SK-N-SH treated with all-trans-retinoic acid at 6 μM for 48 hours (cell line): Measurements from ENCODE around the gene PTPRG.
"Not testable (repeated sequence)": the region's sequence is repeated elsewhere in the genome, so short reads cannot be mapped to it uniquely, and the experiment has no call there.

ENCODE experiments used
- ATAC-seq: fragments of 200-7000 bp; cut with Tn5 transposase; 3 replicates; pipeline ENCODE4 v1.9.1; 2020; ENCODE audit warnings: mild to moderate bottlenecking, moderate library complexity
- ARNTL ChIP-seq: fragments of 450-650 bp; formaldehyde crosslinking; IDR thresholded peaks from 2 replicates; pipeline ENCODE4 v1.5.0; 2020; ENCODE audit warnings: low read depth, mild to moderate bottlenecking, moderate library complexity, borderline replicate concordance
- BACH2 ChIP-seq: fragments of 250-450 bp; sonication (Bioruptor Pico); IDR thresholded peaks from 2 replicates; pipeline ENCODE4 v1.9.0; 2021; ENCODE audit warnings: mild to moderate bottlenecking, borderline replicate concordance
- CREB5 ChIP-seq: fragments of 250-450 bp; sonication (Bioruptor Pico); IDR thresholded peaks from 2 replicates; pipeline ENCODE4 v1.5.1; 2020; ENCODE audit warnings: low read depth, mild to moderate bottlenecking, moderate library complexity
- CSDC2 ChIP-seq: fragments of 250-450 bp; sonication (Bioruptor Pico); IDR thresholded peaks from 2 replicates; pipeline ENCODE4 v1.5.0; 2020; ENCODE audit warnings: mild to moderate bottlenecking, moderate library complexity
- ESRRG ChIP-seq: fragments of 250-450 bp; sonication (Bioruptor Pico); IDR thresholded peaks from 2 replicates; pipeline ENCODE4 v1.6.1; 2021; ENCODE audit warnings: mild to moderate bottlenecking
- GLIS3 ChIP-seq: fragments of 250-450 bp; sonication (Bioruptor Pico); IDR thresholded peaks from 2 replicates; pipeline ENCODE4 v1.5.0; 2020; ENCODE audit warnings: mild to moderate bottlenecking, moderate library complexity
- ISL1 ChIP-seq: fragments of 250-450 bp; sonication (Bioruptor Pico); IDR thresholded peaks from 2 replicates; pipeline ENCODE4 v2.1.2; 2022; ENCODE audit warnings: mild to moderate bottlenecking, moderate library complexity
- OSR1 ChIP-seq: fragments of 250-450 bp; sonication (Bioruptor Pico); IDR thresholded peaks from 2 replicates; pipeline ENCODE4 v1.8.0; 2022; ENCODE audit warnings: moderate library complexity, mild to moderate bottlenecking, inconsistent platforms
- POU6F1 ChIP-seq: fragments of 250-450 bp; sonication (Bioruptor Pico); IDR thresholded peaks from 2 replicates; pipeline ENCODE4 v1.8.0; 2021; ENCODE audit warnings: low read depth, mild to moderate bottlenecking, moderate library complexity, borderline replicate concordance
- PPARA ChIP-seq: fragments of 250-450 bp; sonication (Bioruptor Pico); IDR thresholded peaks from 2 replicates; pipeline ENCODE4 v1.5.0; 2020; ENCODE audit warnings: mild to moderate bottlenecking, borderline replicate concordance
- RARB ChIP-seq: fragments of 250-450 bp; sonication (Bioruptor Pico); IDR thresholded peaks from 2 replicates; pipeline ENCODE4 v1.8.0; 2021; ENCODE audit warnings: mild to moderate bottlenecking, moderate library complexity
- SNAI2 ChIP-seq: fragments of 250-450 bp; sonication (Bioruptor Pico); IDR thresholded peaks from 2 replicates; pipeline ENCODE4 v1.5.0; 2020; ENCODE audit warnings: mild to moderate bottlenecking, moderate library complexity
- TCF4 ChIP-seq: fragments of 250-450 bp; sonication (Bioruptor Pico); IDR thresholded peaks from 2 replicates; pipeline ENCODE4 v1.8.0; 2021; ENCODE audit warnings: mild to moderate bottlenecking, moderate library complexity, borderline replicate concordance
- TSHZ2 ChIP-seq: fragments of 250-450 bp; sonication (Bioruptor Pico); IDR thresholded peaks from 2 replicates; pipeline ENCODE4 v1.5.0; 2020; ENCODE audit warnings: mild to moderate bottlenecking, moderate library complexity
- ZC3H10 ChIP-seq: fragments of 250-450 bp; sonication (Bioruptor Pico); IDR thresholded peaks from 2 replicates; pipeline ENCODE4 v1.5.1; 2021; ENCODE audit warnings: mild to moderate bottlenecking, moderate library complexity
- ZFP3 ChIP-seq: fragments of 250-450 bp; sonication (Bioruptor Pico); IDR thresholded peaks from 2 replicates; pipeline ENCODE4 v1.5.0; 2020; ENCODE audit warnings: mild to moderate bottlenecking, moderate library complexity
- ZNF565 ChIP-seq: fragments of 450-650 bp; formaldehyde crosslinking; conservative IDR thresholded peaks from 2 replicates; pipeline ENCODE4 v1.5.0; 2020; ENCODE audit warnings: low read depth, mild to moderate bottlenecking, moderate library complexity
- ZNF70 ChIP-seq: fragments of 450-650 bp; formaldehyde crosslinking; IDR thresholded peaks from 2 replicates; pipeline ENCODE4 v1.5.0; 2020; ENCODE audit warnings: mild to moderate bottlenecking, moderate library complexity
- ZNF8 ChIP-seq: fragments of 450-650 bp; formaldehyde crosslinking; IDR thresholded peaks from 2 replicates; pipeline ENCODE4 v1.5.0; 2020; ENCODE audit warnings: mild to moderate bottlenecking, moderate library complexity
- TF ChIP-seq, protein P1 (sequence below): fragments of 250-450 bp; sonication (Bioruptor Pico); IDR thresholded peaks from 2 replicates; pipeline ENCODE4 v1.5.1; 2021; ENCODE audit warnings: mild to moderate bottlenecking, moderate library complexity
- TF ChIP-seq, protein P2 (sequence below): fragments of 250-450 bp; sonication (Bioruptor Pico); IDR thresholded peaks from 2 replicates; pipeline ENCODE4 v1.8.0; 2020; ENCODE audit warnings: mild to moderate bottlenecking, moderate library complexity, borderline replicate concordance

Gene PTPRG

GRCh38 chr3:61699622-61700021 is 138.3 kb downstream of the PTPRG start:
- TF ChIP-seq POU6F1 (CRISPR knock-in tag) = no peak
- TF ChIP-seq ISL1 (CRISPR knock-in tag) = no peak
- no peak for TF ChIP-seq PPARA
- no peak for TF ChIP-seq ESRRG (CRISPR knock-in tag)
- no peak for TF ChIP-seq OSR1
- no peak for TF ChIP-seq GLIS3 (CRISPR knock-in tag)
- no peak for TF ChIP-seq SNAI2 (CRISPR knock-in tag)
- ATAC-seq = no peak

- ATAC-seq = no peak
- no peak for TF ChIP-seq ARNTL (CRISPR knock-in tag)
- no peak for TF ChIP-seq CREB5
Measured at GRCh38 chr3:61701011-61701410, 139.6 kb downstream of the PTPRG start.

GRCh38 chr3:61702453-61702852 is 141.1 kb downstream of the PTPRG start:
- no peak for TF ChIP-seq CREB5
- TF ChIP-seq ESRRG (CRISPR knock-in tag) = no peak
- no peak for TF ChIP-seq ZC3H10 (CRISPR knock-in tag)
- no peak for TF ChIP-seq ZNF565 (CRISPR knock-in tag)
- TF ChIP-seq ZNF70 (CRISPR knock-in tag) = no peak
- no peak for TF ChIP-seq OSR1
- no peak for TF ChIP-seq TCF4 (CRISPR knock-in tag)
- no peak for TF ChIP-seq RARB (CRISPR knock-in tag)
- ATAC-seq = no peak

DNA sequence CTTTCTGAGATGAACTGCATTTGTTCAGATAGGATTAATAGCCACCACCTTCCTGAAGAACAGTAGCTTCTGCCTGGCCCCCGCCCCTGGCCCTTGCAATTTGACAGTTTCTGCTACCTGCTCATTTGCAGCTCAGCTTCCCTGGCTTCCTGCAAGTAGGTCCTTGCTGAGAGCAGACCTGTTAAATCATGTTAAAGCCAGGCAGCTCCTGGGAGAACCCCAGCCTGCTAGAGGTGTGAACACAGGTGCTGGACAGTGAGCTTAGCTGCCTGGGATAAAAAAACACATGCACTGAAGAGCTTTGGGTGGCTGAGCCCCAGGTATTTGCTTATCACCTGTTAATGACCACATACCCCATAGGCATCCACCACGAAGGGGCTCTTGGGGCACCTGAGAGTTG is 143.4 kb downstream of the PTPRG start:
- no peak for ATAC-seq
- TF ChIP-seq ZC3H10 (CRISPR knock-in tag) (no peak), ZNF8 (CRISPR knock-in tag) (no peak), CREB5 (no peak), ZNF70 (CRISPR knock-in tag) (no peak), ZFP3 (CRISPR knock-in tag) (no peak), ISL1 (CRISPR knock-in tag) (no peak)
- TF ChIP-seq, protein P1, sequence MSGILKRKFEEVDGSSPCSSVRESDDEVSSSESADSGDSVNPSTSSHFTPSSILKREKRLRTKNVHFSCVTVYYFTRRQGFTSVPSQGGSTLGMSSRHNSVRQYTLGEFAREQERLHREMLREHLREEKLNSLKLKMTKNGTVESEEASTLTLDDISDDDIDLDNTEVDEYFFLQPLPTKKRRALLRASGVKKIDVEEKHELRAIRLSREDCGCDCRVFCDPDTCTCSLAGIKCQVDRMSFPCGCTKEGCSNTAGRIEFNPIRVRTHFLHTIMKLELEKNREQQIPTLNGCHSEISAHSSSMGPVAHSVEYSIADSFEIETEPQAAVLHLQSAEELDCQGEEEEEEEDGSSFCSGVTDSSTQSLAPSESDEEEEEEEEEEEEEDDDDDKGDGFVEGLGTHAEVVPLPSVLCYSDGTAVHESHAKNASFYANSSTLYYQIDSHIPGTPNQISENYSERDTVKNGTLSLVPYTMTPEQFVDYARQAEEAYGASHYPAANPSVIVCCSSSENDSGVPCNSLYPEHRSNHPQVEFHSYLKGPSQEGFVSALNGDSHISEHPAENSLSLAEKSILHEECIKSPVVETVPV = no peak
- TF ChIP-seq, all 23 proteins: peak for 0

DNA sequence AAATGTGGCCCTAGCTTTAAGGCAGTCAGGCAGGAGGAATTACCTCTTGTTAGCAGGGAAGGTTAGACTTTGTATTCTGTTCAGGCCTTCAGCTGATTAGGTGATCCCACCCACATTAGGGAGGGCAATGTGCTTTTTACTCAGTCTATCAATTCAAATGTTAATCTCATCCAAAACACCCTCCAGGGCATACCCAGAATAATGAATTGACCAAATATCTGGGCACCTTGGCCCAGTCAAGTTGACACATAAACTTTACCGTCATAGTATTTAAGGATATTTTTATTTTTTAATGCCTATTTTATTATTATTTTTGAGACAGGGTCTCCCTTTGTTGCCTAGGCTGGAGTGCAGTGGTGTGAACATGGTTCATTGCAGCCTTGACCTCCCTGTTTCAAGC is 146.1 kb downstream of the PTPRG start:
- no peak for ATAC-seq
- TF ChIP-seq TSHZ2 = no peak
- TF ChIP-seq, protein P2, sequence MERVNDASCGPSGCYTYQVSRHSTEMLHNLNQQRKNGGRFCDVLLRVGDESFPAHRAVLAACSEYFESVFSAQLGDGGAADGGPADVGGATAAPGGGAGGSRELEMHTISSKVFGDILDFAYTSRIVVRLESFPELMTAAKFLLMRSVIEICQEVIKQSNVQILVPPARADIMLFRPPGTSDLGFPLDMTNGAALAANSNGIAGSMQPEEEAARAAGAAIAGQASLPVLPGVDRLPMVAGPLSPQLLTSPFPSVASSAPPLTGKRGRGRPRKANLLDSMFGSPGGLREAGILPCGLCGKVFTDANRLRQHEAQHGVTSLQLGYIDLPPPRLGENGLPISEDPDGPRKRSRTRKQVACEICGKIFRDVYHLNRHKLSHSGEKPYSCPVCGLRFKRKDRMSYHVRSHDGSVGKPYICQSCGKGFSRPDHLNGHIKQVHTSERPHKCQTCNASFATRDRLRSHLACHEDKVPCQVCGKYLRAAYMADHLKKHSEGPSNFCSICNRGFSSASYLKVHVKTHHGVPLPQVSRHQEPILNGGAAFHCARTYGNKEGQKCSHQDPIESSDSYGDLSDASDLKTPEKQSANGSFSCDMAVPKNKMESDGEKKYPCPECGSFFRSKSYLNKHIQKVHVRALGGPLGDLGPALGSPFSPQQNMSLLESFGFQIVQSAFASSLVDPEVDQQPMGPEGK (CRISPR knock-in tag) = no peak
- TF ChIP-seq PPARA = no peak
- TF ChIP-seq RARB (CRISPR knock-in tag) = no peak
- TF ChIP-seq BACH2 (CRISPR knock-in tag) = no peak
- TF ChIP-seq CREB5 = no peak
- no peak for TF ChIP-seq CSDC2 (CRISPR knock-in tag)
- TF ChIP-seq SNAI2 (CRISPR knock-in tag) = no peak
- no peak for TF ChIP-seq ARNTL (CRISPR knock-in tag)
- TF ChIP-seq ISL1 (CRISPR knock-in tag) = no peak

DNA sequence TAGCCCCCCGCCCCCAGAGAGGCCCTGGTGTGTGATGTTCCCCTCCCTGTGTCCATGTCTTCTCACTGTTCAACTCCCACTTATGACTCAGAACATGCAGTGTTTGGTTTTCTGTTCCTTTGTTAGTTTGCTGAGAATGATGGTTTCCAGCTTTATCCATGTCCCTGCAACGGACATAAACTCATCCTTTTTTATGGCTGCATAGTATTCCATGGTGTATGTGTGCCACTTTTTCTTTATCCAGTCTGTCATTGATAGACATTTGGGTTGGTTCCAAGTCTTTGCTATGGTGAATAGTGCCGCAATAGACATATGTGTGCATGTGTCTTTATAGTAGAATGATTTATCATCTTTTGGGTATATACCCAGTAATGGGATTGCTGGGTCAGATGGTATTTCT is 149.5 kb downstream of the PTPRG start:
- ATAC-seq = not testable (repeated sequence)
